Endometrial microvascular endothelial cells (primary cell): ENCODE results near the gene C1QTNF12. TPM values are rescaled to one million over a fixed set of nuclear protein-coding genes. Genes with fewer than 3 reads are reported as not detected.
"Not testable (repeated sequence)": the region's sequence is repeated elsewhere in the genome, so short reads cannot be mapped to it uniquely, and the experiment has no call there.

Experiments used
- in situ Hi-C: cut with HindIII; loops from 2 replicates; pipeline ENCODE4 v1.10.0; 2017; ENCODE audit warnings: low sequenced_read_pairs, low pct_unique_long_range_greater_than_20kb; ENCODE audit errors: inconsistent ontology term
- total RNA-seq: library from RNA; depleted of rRNA; stranded (reverse); fragments of >200 nt; gene quantifications from one replicate; pipeline ENCODE4 v1.2.3, GENCODE V29; 2015; ENCODE audit errors: inconsistent ontology term

Gene C1QTNF12
- total RNA-seq, 1 donor from 2014 or later, result not detected

GRCh38 chr1:1262071-1262470 is 15.5 kb upstream of the C1QTNF12 start:
- in situ Hi-C loops, result no loop called here

GRCh38 chr1:1260843-1261560 is 14.5 kb upstream of the C1QTNF12 start:
- in situ Hi-C loops, result no loop called here

GRCh38 chr1:1259951-1260600 is 13.6 kb upstream of the C1QTNF12 start:
- in situ Hi-C loops, result no loop called here

- in situ Hi-C loops, result no loop called here
These were observed 13.0 kb upstream of the C1QTNF12 start for GRCh38 chr1:1259540-1259939.

GRCh38 chr1:1259119-1259488 is 12.6 kb upstream of the C1QTNF12 start:
- in situ Hi-C loops, result no loop called here

GRCh38 chr1:1256956-1257871 is 10.7 kb upstream of the C1QTNF12 start:
- in situ Hi-C loops, result no loop called here

GRCh38 chr1:1255611-1256010 is 9.1 kb upstream of the C1QTNF12 start:
- in situ Hi-C loops, result no loop called here

GRCh38 chr1:1255078-1255477 is 8.6 kb upstream of the C1QTNF12 start:
- in situ Hi-C loops, result no loop called here

GRCh38 chr1:1254667-1254998 is 8.1 kb upstream of the C1QTNF12 start:
- in situ Hi-C loops, result no loop called here

- in situ Hi-C loops, result no loop called here
These were observed 7.6 kb upstream of the C1QTNF12 start for GRCh38 chr1:1253972-1254666.

GRCh38 chr1:1253314-1253713 is 6.8 kb upstream of the C1QTNF12 start:
- in situ Hi-C loops, result no loop called here

GRCh38 chr1:1250786-1251284 is 4.3 kb upstream of the C1QTNF12 start:
- in situ Hi-C loops, result no loop called here

GRCh38 chr1:1248009-1248913 is 1.7 kb upstream of the C1QTNF12 start:
- in situ Hi-C loops, result not testable (repeated sequence)

GRCh38 chr1:1247341-1247913 is 905 bp upstream of the C1QTNF12 start:
- in situ Hi-C loops, result no loop called here

- in situ Hi-C loops, result no loop called here
These were observed 525 bp downstream of the C1QTNF12 start for GRCh38 chr1:1245817-1246576.

- in situ Hi-C loops, result no loop called here
These were observed 1.2 kb downstream of the C1QTNF12 start for GRCh38 chr1:1245178-1245816.
